ENCODE results near the gene PLXNA4. TPM values are rescaled to one million over a fixed set of nuclear protein-coding genes. Genes with fewer than 3 reads are reported as not detected.

Gene PLXNA4
- total and polyA plus RNA-seq, 9 of the 15 experiments (the other 6 are each of a cell fraction or from before 2014, with no cell fraction given): under 0.01 to 0.09 TPM; not detected in 7

DNA sequence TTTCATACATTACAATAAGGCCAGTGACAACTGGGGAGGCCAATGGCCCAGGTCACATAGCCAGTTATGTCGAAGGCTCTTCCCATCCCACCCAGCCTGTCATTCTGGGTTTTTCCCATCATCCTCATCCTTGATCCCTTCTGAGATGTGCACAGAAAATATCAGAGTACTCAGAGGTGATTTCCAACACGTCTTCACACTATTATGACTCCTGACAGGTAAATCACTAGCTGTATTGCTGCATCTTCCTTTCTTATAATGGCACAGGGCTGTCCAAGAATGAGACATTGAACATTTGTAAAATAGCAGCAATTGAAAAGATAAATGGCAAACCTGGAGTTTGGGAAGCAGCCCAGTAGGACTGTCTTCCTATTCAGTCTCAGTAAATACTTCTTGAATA is 159.9 kb downstream of the PLXNA4 start (continued):
- TF ChIP-seq, protein P1, sequence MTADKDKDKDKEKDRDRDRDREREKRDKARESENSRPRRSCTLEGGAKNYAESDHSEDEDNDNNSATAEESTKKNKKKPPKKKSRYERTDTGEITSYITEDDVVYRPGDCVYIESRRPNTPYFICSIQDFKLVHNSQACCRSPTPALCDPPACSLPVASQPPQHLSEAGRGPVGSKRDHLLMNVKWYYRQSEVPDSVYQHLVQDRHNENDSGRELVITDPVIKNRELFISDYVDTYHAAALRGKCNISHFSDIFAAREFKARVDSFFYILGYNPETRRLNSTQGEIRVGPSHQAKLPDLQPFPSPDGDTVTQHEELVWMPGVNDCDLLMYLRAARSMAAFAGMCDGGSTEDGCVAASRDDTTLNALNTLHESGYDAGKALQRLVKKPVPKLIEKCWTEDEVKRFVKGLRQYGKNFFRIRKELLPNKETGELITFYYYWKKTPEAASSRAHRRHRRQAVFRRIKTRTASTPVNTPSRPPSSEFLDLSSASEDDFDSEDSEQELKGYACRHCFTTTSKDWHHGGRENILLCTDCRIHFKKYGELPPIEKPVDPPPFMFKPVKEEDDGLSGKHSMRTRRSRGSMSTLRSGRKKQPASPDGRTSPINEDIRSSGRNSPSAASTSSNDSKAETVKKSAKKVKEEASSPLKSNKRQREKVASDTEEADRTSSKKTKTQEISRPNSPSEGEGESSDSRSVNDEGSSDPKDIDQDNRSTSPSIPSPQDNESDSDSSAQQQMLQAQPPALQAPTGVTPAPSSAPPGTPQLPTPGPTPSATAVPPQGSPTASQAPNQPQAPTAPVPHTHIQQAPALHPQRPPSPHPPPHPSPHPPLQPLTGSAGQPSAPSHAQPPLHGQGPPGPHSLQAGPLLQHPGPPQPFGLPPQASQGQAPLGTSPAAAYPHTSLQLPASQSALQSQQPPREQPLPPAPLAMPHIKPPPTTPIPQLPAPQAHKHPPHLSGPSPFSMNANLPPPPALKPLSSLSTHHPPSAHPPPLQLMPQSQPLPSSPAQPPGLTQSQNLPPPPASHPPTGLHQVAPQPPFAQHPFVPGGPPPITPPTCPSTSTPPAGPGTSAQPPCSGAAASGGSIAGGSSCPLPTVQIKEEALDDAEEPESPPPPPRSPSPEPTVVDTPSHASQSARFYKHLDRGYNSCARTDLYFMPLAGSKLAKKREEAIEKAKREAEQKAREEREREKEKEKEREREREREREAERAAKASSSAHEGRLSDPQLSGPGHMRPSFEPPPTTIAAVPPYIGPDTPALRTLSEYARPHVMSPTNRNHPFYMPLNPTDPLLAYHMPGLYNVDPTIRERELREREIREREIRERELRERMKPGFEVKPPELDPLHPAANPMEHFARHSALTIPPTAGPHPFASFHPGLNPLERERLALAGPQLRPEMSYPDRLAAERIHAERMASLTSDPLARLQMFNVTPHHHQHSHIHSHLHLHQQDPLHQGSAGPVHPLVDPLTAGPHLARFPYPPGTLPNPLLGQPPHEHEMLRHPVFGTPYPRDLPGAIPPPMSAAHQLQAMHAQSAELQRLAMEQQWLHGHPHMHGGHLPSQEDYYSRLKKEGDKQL (CRISPR knock-in tag; IDR thresholded peaks at IDR 0.05; ENCODE audit: borderline replicate concordance): no peak
- no peak for TF ChIP-seq ZNF668 (CRISPR knock-in tag; IDR thresholded peaks at IDR 0.05)

DNA sequence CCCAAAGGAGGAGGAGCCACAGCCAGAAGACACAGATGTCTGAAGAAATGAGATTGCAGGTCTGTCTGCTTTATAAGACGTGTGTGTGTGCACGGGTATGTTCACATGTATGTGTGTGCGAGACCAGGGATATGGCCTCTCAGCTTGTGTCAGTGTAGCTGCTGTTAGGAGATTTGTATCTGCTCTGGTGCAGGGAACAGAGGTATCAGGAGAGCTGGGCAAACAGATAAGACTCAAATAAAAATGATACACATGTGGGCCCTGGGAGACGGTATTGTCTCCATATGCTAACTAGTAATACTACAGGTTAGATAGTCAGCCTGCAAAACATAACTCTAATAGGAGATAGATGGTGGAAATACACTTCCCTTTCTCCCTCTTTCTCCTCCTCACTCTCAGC is 161.0 kb downstream of the PLXNA4 start:
- H3K79me2 ChIP-seq (ENCODE audit: control insufficient read depth, insufficient read depth, low read length): no peaks in the 10 kb centered on the region
- ChIA-PET CTCF (ENCODE audit: low intra/inter-chr PET ratio) (no interaction called here), POLR2A (interaction anchor here (0.6 kb wide), 1 partner anchor 13 kb away, joined by 3 read pairs; no protein-coding TSS in a partner anchor)
- no peak overlapping the region for H3K4me3 ChIP-seq
- no peak overlapping the region for H3K4me2 ChIP-seq (ENCODE audit: insufficient read depth, low read length)
- H3K9me1 ChIP-seq (ENCODE audit: control insufficient read depth, insufficient read depth, low read length): no peaks in the 10 kb centered on the region
- TF ChIP-seq ZNF316 (IDR thresholded peaks at IDR 0.05) (no peak), ZNF384 (IDR thresholded peaks at IDR 0.05; ENCODE audit: low read depth, low read length) (no peak), NFYB (IDR thresholded peaks at IDR 0.05; ENCODE audit: extremely low read depth, insufficient read length) (no peak), ZNF175 (CRISPR knock-in tag; IDR thresholded peaks at IDR 0.05; ENCODE audit: low read depth) (no peak), HSF4 (CRISPR knock-in tag; IDR thresholded peaks at IDR 0.05; ENCODE audit: borderline replicate concordance) (no peak), MBD2 (IDR thresholded peaks at IDR 0.05; ENCODE audit: borderline replicate concordance, low read depth) (no peak), SMAD2 (IDR thresholded peaks at IDR 0.05; ENCODE audit: low read depth, low read length) (no peak), ATF1 (CRISPR knock-in tag; IDR thresholded peaks at IDR 0.05) (no peak), ATF1 (tag; IDR thresholded peaks at IDR 0.05) (no peak), SPI1 (IDR thresholded peaks at IDR 0.05; ENCODE audit: borderline replicate concordance, low read depth, low read length) (no peak), XRCC5 (IDR thresholded peaks at IDR 0.05; ENCODE audit: low read depth, low read length) (no peak)
- TF ChIP-seq, protein P2, sequence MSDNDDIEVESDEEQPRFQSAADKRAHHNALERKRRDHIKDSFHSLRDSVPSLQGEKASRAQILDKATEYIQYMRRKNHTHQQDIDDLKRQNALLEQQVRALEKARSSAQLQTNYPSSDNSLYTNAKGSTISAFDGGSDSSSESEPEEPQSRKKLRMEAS (CRISPR knock-in tag; IDR thresholded peaks at IDR 0.05): no peak
- TF ChIP-seq, protein P3, sequence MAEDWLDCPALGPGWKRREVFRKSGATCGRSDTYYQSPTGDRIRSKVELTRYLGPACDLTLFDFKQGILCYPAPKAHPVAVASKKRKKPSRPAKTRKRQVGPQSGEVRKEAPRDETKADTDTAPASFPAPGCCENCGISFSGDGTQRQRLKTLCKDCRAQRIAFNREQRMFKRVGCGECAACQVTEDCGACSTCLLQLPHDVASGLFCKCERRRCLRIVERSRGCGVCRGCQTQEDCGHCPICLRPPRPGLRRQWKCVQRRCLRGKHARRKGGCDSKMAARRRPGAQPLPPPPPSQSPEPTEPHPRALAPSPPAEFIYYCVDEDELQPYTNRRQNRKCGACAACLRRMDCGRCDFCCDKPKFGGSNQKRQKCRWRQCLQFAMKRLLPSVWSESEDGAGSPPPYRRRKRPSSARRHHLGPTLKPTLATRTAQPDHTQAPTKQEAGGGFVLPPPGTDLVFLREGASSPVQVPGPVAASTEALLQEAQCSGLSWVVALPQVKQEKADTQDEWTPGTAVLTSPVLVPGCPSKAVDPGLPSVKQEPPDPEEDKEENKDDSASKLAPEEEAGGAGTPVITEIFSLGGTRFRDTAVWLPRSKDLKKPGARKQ (CRISPR knock-in tag; IDR thresholded peaks at IDR 0.05): no peak
- H3K4me1 ChIP-seq (replicated peaks in 1 of 2; ENCODE audit: control insufficient read depth in 2 of 2, insufficient read depth in 2 of 2, low read length in 2 of 2): peaks cover 0 to 4% of the 10 kb centered on the region in 2 experiments; a peak in 3 of 5 replicates
- FAIRE-seq (no peak), DNase-seq (ENCODE audit: extremely low read depth in 1 of 4, low spot score in 3 of 4) (no peak), ATAC-seq (no peak)
- no peaks in the 10 kb centered on the region for H4K20me1 ChIP-seq (replicated peaks; ENCODE audit: control insufficient read depth, insufficient read depth, low read length)
- intact Hi-C loops (cut with micrococcal nuclease) (no loop called here), in situ Hi-C loops (cut with MboI) (no loop called here)
- no peaks in the 10 kb centered on the region for H3K9me3 ChIP-seq (replicated peaks; ENCODE audit: control insufficient read depth, insufficient read depth, low read depth, low read length)
- H3K27me3 ChIP-seq (ENCODE audit: control insufficient read depth in 2 of 2, insufficient read depth in 2 of 2, low read length in 2 of 2): peaks cover 0 to 11% of the 10 kb centered on the region in 2 experiments; a peak in 3 of 5 replicates
- H2AFZ ChIP-seq (ENCODE audit: low read depth, low read length): no peak overlapping the region
- no peaks in the 10 kb centered on the region for H3K36me3 ChIP-seq (ENCODE audit: control insufficient read depth, insufficient read depth, low read length)
- 1% methylated on average over 4 of the region's 4 CpGs for WGBS (ENCODE audit: insufficient coverage, low coverage, missing lambda C conversion rate)
- no peak overlapping the region for H3K9ac ChIP-seq (ENCODE audit: insufficient read depth in 1 of 2, low read depth in 2 of 2, low read length in 2 of 2)
- H3K27ac ChIP-seq (ENCODE audit: extremely low read depth, low read depth, low read length): no peak overlapping the region
- BruUV-seq (replicated peaks): no TSS peak
